T47D (cell line): ENCODE measurements around the gene ARHGAP18.

ENCODE experiments used
- DNase-seq, 2 experiments: peaks; one replicate each; pipeline versions ENCODE4 v3.0.0 to v3.0.0-alpha.2; 2011 to 2012; ENCODE audit warnings: low read depth in 1 of 2, low spot score in 1 of 2
- JUND ChIP-seq: IDR thresholded peaks from 2 replicates; pipeline ENCODE4 v1.6.1; 2012; ENCODE audit warnings: low read depth
- in situ Hi-C: cut with HindIII; loops from 2 replicates; pipeline ENCODE4 v1.10.0; 2016; ENCODE audit warnings: low sequenced_read_pairs, low pct_unique_long_range_greater_than_20kb

The ARHGAP18 gene

GRCh38 chr6:129635396-129636130 is 74.4 kb downstream of the ARHGAP18 start:
- no peak for DNase-seq
- no peak for TF ChIP-seq JUND
- in situ Hi-C loops: no loop called here

GRCh38 chr6:129634411-129635230 is 75.4 kb downstream of the ARHGAP18 start:
- DNase-seq: no peak
- in situ Hi-C loops: no loop called here
- TF ChIP-seq JUND: no peak

GRCh38 chr6:129633529-129633928 is 76.4 kb downstream of the ARHGAP18 start:
- TF ChIP-seq JUND: no peak
- DNase-seq: no peak
- in situ Hi-C loops: no loop called here

GRCh38 chr6:129632172-129632613 is 77.8 kb downstream of the ARHGAP18 start:
- in situ Hi-C loops: no loop called here
- DNase-seq: no peak
- TF ChIP-seq JUND: no peak

GRCh38 chr6:129631070-129631469 is 78.9 kb downstream of the ARHGAP18 start:
- no peak for TF ChIP-seq JUND
- in situ Hi-C loops: no loop called here
- no peak for DNase-seq

- no peak for DNase-seq
- in situ Hi-C loops: no loop called here
- no peak for TF ChIP-seq JUND
Observed at GRCh38 chr6:129630596-129630995, 79.4 kb downstream of the ARHGAP18 start.

GRCh38 chr6:129628101-129628815 is 81.7 kb downstream of the ARHGAP18 start:
- DNase-seq: no peak
- TF ChIP-seq JUND: no peak
- in situ Hi-C loops: no loop called here

GRCh38 chr6:129624488-129624887 is 85.5 kb downstream of the ARHGAP18 start:
- in situ Hi-C loops: no loop called here
- no peak for DNase-seq

GRCh38 chr6:129623008-129623732 is 86.8 kb downstream of the ARHGAP18 start:
- in situ Hi-C loops: no loop called here
- TF ChIP-seq JUND: no peak
- DNase-seq: no peak

More at GRCh38 chr6:129624488-129624887, 85.5 kb downstream of the ARHGAP18 start:
- TF ChIP-seq JUND: no peak

GRCh38 chr6:129621252-129621651 is 88.7 kb downstream of the ARHGAP18 start:
- no peak for TF ChIP-seq JUND
- in situ Hi-C loops: no loop called here
- DNase-seq: peak in 1 of 2 experiments; percentile 11

GRCh38 chr6:129620234-129620610 is 89.8 kb downstream of the ARHGAP18 start:
- no peak for DNase-seq
- in situ Hi-C loops: no loop called here
- no peak for TF ChIP-seq JUND

- no peak for DNase-seq
- in situ Hi-C loops: no loop called here
- no peak for TF ChIP-seq JUND
Observed at GRCh38 chr6:129619579-129620233, 90.3 kb downstream of the ARHGAP18 start.
